Ishikawa (cell line): Measurements from ENCODE around the gene OR2D2.

Experiments used
- CEBPB ChIP-seq: IDR thresholded peaks from 2 replicates; pipeline ENCODE4 v1.6.1; 2012
- CREB1 ChIP-seq: IDR thresholded peaks from 2 replicates; pipeline ENCODE4 v1.6.1; 2012; ENCODE audit warnings: low read depth
- EGR1 ChIP-seq: IDR thresholded peaks from 2 replicates; pipeline ENCODE4 v1.6.1; 2012
- EP300 ChIP-seq: IDR thresholded peaks from 2 replicates; pipeline ENCODE4 v1.6.1; 2012; ENCODE audit warnings: borderline replicate concordance
- NFIC ChIP-seq: IDR thresholded peaks from 2 replicates; pipeline ENCODE4 v1.6.1; 2012
- RAD21 ChIP-seq: IDR thresholded peaks from 2 replicates; pipeline ENCODE4 v1.6.1; 2012; ENCODE audit warnings: low read depth
- TAF1 ChIP-seq: IDR thresholded peaks from 2 replicates; pipeline ENCODE4 v1.6.1; 2012; ENCODE audit warnings: low read depth, mild to moderate bottlenecking
- TCF12 ChIP-seq: IDR thresholded peaks from 2 replicates; pipeline ENCODE4 v1.6.1; 2012; ENCODE audit warnings: low read depth
- TEAD4 ChIP-seq: IDR thresholded peaks from 2 replicates; pipeline ENCODE4 v1.6.1; 2012
- YY1 ChIP-seq: IDR thresholded peaks from 2 replicates; pipeline ENCODE4 v1.6.1; 2012; ENCODE audit warnings: low read depth
- TF ChIP-seq, protein P1 (sequence below): IDR thresholded peaks from 2 replicates; pipeline ENCODE4 v1.6.1; 2012
- TF ChIP-seq, protein P2 (sequence below): IDR thresholded peaks from 2 replicates; pipeline ENCODE4 v1.6.1; 2012
- TF ChIP-seq, protein P3 (sequence below): IDR thresholded peaks from 2 replicates; pipeline ENCODE4 v1.6.1; 2012; ENCODE audit warnings: low read depth, mild to moderate bottlenecking

DNA sequence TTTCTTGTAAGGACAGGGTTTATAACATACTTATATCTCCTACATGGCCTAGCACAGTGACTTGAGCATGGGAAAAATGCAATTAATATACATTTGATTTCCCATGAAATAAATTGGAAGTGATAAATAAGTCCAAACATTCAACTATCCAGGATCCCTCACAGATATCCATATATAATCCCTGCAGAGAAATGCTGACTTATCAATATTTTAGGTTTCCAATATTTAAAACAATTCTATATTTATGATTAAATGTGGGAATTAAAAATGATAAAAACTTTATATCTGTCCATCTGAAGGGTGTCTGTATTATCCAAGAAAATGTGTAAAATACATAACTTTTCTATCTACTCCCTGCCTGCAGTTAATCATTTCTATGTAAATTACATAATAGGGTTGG is 9.5 kb downstream of the OR2D2 start:
- TF ChIP-seq EGR1 = no peak
- no peak for TF ChIP-seq CEBPB
- TF ChIP-seq, protein P1, sequence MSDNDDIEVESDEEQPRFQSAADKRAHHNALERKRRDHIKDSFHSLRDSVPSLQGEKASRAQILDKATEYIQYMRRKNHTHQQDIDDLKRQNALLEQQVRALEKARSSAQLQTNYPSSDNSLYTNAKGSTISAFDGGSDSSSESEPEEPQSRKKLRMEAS = no peak
- TF ChIP-seq RAD21 = no peak
- TF ChIP-seq YY1 = no peak
- TF ChIP-seq TEAD4 = no peak
- TF ChIP-seq TAF1 = no peak
- TF ChIP-seq EP300 = no peak
- no peak for TF ChIP-seq TCF12
- TF ChIP-seq, protein P2, sequence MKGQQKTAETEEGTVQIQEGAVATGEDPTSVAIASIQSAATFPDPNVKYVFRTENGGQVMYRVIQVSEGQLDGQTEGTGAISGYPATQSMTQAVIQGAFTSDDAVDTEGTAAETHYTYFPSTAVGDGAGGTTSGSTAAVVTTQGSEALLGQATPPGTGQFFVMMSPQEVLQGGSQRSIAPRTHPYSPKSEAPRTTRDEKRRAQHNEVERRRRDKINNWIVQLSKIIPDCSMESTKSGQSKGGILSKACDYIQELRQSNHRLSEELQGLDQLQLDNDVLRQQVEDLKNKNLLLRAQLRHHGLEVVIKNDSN = no peak
- TF ChIP-seq, protein P3, sequence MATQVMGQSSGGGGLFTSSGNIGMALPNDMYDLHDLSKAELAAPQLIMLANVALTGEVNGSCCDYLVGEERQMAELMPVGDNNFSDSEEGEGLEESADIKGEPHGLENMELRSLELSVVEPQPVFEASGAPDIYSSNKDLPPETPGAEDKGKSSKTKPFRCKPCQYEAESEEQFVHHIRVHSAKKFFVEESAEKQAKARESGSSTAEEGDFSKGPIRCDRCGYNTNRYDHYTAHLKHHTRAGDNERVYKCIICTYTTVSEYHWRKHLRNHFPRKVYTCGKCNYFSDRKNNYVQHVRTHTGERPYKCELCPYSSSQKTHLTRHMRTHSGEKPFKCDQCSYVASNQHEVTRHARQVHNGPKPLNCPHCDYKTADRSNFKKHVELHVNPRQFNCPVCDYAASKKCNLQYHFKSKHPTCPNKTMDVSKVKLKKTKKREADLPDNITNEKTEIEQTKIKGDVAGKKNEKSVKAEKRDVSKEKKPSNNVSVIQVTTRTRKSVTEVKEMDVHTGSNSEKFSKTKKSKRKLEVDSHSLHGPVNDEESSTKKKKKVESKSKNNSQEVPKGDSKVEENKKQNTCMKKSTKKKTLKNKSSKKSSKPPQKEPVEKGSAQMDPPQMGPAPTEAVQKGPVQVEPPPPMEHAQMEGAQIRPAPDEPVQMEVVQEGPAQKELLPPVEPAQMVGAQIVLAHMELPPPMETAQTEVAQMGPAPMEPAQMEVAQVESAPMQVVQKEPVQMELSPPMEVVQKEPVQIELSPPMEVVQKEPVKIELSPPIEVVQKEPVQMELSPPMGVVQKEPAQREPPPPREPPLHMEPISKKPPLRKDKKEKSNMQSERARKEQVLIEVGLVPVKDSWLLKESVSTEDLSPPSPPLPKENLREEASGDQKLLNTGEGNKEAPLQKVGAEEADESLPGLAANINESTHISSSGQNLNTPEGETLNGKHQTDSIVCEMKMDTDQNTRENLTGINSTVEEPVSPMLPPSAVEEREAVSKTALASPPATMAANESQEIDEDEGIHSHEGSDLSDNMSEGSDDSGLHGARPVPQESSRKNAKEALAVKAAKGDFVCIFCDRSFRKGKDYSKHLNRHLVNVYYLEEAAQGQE = no peak
- TF ChIP-seq CREB1 = no peak
- TF ChIP-seq NFIC = no peak
